Fibroblast of the aortic adventitia (primary cell): ENCODE data around the gene PHACTR2. TPM values are rescaled to one million over a fixed set of nuclear protein-coding genes. Genes with fewer than 3 reads are reported as not detected.

ENCODE experiments used
- DNase-seq: peaks from one replicate; pipeline ENCODE4 v3.0.0-alpha.2; 2010; ENCODE audit warnings: low read depth
- H3K4me3 ChIP-seq: 2 replicates; pipeline ENCODE4 v1.5.1; 2011; ENCODE audit warnings: low read depth, mild to moderate bottlenecking, control low read depth, low read length, moderate library complexity
- CTCF ChIP-seq: IDR thresholded peaks from 2 replicates; pipeline ENCODE4 v1.5.1; 2011; ENCODE audit warnings: mild to moderate bottlenecking, low read length, control low read depth, inconsistent platforms; ENCODE audit not compliant: insufficient read depth
- total RNA-seq: library from RNA; depleted of rRNA; stranded (reverse); fragments of >200 nt; gene quantifications from 2 replicates; pipeline ENCODE4 v1.2.3, GENCODE V29; 2012; ENCODE audit warnings: low replicate concordance

Gene PHACTR2
- total RNA-seq, 1 donor: 74.7 TPM

DNA sequence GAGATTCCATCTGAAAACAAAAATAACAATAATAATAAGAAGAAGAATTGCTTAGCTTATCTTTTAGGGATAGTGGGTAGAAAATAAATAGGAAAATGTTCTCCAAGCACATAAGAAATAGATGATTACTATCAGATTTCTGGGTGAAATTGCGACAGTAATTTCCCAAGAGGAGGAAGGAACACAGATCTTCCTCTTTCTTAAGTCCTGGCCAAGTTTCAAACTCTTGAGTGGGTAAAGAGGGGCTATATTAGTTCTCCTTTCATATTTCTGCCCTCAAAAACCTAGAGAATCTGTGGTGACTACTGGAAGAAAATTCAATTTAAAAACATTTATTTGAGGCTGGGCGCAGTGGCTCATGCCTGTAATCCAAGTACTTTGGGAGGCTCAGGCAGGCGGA lies 63.7 kb downstream of the PHACTR2 start:
- TF ChIP-seq CTCF: no peak
- no peak overlapping the region for H3K4me3 ChIP-seq
- DNase-seq: no peak

DNA sequence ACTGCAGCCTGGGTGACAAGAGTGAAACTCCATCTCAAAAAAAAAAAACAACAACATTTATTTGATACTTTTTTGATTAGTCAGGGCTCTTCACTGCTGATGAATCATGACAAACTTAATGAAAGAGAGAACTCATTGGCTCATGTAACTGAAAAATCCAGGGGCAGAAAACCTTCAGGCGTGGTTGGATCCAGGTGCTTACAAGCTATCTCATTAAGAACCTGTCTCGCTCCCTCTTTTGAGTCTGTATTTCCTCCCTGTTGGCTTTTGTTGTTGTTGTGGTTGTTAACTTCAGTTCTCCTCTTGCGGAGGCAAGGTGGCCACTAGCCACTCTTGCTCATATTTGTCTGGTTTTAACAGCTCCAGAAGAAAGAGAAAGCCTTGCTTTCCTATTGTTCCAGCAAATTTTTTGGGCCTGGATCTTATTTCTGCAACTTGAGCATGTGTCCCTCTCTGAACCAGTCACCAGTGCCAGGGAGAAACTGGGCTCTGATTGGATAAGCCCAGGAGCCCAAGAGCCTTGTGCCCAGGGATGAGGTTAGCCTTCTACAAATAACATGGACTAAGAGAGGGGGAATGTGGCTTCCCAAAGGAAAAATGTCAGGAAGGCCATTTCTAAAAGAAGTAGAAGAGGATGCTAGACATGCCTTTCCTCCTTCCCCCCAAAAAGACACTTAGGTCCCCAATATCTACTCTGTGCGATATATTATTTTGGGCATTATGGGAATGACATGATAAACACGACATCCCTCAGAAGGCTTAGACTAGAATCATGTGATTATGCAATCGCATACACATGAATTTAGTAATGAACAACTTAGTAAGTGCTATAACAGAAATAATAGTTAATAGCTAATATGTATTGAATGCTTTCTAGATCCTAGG lies 64.5 kb downstream of the PHACTR2 start:
- H3K4me3 ChIP-seq: no peak overlapping the region
- no peak for TF ChIP-seq CTCF
- DNase-seq: peak; percentile 19

GRCh38 chr6:143742955-143743255 lies 65.1 kb downstream of the PHACTR2 start:
- no peak for DNase-seq
- H3K4me3 ChIP-seq: no peak overlapping the region
- TF ChIP-seq CTCF: no peak

DNA sequence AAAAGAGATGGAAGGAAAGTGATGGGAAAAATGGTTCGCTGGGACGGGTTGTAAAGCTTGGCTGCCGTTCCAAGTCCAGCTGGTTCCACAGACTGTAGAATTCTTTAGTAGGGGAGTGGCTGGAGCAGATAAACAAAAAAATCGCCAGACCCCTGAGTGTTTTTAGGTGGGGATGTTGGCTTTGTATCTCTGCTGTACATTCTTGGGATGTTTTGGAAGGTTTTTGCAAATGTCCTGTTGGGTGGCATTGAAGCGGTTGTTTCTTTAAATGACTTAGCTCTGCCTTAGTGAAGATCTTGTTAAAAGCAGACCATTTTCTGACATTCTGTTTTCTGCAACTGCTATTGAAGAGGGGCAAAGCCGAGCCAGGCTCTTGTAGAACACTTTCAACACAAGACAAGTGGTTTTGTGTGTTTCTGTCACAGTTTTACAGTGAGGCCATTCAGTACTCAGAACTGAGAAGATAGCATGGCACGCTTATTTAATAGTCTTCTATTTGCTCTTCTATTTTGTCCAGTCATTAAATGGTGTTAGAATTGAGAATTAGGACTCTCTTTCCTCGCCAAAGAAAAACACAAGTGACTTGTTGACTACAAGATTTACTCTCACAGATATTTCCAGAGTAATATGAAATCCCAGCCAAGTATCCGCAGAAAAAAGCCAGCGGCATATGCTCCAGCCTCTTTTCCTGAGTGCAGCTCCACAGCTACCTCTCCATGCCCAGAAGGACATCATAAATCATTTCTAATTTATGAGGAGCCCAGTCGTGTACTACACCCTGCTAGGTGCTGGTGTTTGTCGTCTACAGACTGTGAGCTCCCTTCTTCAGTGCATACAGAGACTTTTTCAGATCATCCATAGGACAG lies 65.8 kb downstream of the PHACTR2 start:
- DNase-seq: peak; percentile 65
- H3K4me3 ChIP-seq: no peak overlapping the region
- TF ChIP-seq CTCF: no peak

DNA sequence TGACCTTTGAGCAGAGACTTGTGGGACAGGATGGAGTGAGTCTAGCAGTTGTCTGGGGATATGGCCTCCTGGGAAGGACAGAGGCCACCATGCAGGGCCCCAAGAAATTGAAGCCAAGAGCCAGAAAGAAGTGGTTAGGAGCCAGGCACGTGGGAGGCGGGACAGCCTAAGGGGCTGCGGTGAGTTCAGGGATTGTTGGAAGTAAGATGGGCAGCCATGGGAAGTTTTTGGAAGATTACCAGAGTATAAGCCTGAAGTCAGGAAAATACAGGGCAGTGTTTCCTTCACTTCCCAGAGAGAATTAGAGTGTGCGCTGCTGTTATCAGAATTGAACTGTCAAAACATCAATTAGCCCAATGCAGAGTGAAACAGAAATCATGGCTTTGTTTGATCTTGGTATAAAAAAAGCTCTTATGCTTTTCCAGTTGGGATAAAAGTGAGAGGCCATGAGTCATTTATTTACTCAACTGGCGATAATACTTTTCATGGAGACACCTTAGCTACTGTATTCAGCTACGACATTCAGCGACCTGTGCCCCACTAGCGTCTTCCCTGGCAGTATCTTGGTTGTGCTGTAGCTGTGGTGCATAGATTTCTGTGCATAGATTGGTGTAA lies 66.9 kb downstream of the PHACTR2 start:
- no peak overlapping the region for H3K4me3 ChIP-seq
- DNase-seq: no peak
- no peak for TF ChIP-seq CTCF

DNA sequence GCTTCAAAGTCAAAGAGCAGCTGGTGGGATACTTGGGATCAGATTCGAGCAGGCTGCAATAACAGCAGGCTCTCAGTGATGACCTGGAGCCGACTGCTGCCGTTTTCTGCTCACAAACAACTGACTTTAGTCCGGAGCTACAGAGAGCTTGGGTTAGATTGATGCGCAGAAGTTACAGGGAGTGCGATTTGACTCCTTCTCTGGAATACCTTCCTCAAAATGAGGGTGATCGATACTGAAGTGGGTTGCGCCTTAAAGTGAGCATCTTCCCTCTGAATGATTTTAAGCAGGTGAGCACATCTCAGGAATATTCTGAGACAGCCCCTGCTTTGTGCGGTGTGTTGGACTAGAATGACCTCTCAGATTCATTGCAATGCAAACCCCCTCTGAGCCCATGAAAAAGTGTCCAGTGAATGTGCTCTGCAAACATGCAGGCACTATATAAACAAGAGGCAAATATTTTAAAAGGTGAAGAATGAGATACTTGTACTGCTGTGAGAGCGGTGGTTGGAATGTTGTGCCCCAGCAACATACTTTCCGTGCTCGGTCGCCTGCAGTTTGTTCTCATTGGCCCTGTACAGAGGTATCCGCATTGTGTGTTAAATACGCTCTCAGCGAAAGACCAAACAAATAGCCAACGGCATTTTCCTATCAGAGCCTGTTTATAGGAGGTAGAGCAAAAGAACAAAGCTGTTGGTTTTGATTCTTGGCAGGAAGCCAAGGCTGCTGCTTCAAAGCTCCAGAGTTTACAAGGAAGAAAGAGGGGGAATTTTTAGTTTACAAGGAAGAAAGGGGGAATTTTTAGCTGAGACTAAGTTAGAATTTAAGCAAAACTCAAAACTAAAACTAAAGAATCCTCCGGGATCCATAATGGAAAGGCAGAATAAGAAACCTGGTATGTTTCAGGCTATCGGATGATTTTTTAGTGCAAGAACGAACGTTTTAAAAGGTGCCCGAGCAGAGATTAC lies 67.7 kb downstream of the PHACTR2 start:
- peak; percentile 67 for DNase-seq
- TF ChIP-seq CTCF: no peak
- H3K4me3 ChIP-seq: peak overlapping the region; percentile 22
